Measurements from ENCODE around the gene TP53RK. TPM values are rescaled to one million over a fixed set of nuclear protein-coding genes. Genes with fewer than 3 reads are reported as not detected.

TP53RK gene
- polyA plus RNA-seq, 1 donor from 2014 or later, result 22.7 TPM

- no peaks in the 10 kb centered on the region for H4K20me1 ChIP-seq (ENCODE audit: insufficient read depth)
- H3K9ac ChIP-seq (ENCODE audit: low read length), result no peak overlapping the region
- H3K4me3 ChIP-seq (ENCODE audit: low read length), result peak overlapping the region; percentile 17
- H3K27me3 ChIP-seq (ENCODE audit: insufficient read depth, low read depth, low read length), result no peaks in the 10 kb centered on the region
- no peaks in the 10 kb centered on the region for H3K9me2 ChIP-seq (ENCODE audit: insufficient read depth, low read length)
- H3K36me3 ChIP-seq (ENCODE audit: insufficient read depth, low read length), result no peaks in the 10 kb centered on the region
- H2AFZ ChIP-seq (ENCODE audit: low read depth, low read length), result no peak overlapping the region
- no peaks in the 10 kb centered on the region for H3K79me2 ChIP-seq (replicated peaks; ENCODE audit: insufficient read depth, low read length)
- TF ChIP-seq EP300 (conservative IDR thresholded peaks at IDR 0.05; ENCODE audit: poor library complexity, severe bottlenecking) (no peak), REST (IDR thresholded peaks at IDR 0.05; ENCODE audit: borderline replicate concordance) (no peak), TAF1 (IDR thresholded peaks at IDR 0.05; ENCODE audit: low read depth) (no peak), CTCF (IDR thresholded peaks at IDR 0.05; ENCODE audit: poor library complexity, severe bottlenecking) (no peak)
- no peak overlapping the region for H3K27ac ChIP-seq (ENCODE audit: low read length)
- H3K4me2 ChIP-seq (ENCODE audit: low read length), result no peak overlapping the region
- no peaks in the 10 kb centered on the region for H3F3A ChIP-seq (ENCODE audit: insufficient read depth, low read length, poor library complexity, severe bottlenecking)
- H3K9me3 ChIP-seq (ENCODE audit: low read length), result no peaks in the 10 kb centered on the region
These were observed 38.6 kb downstream of the TP53RK start for GRCh38 chr20:46650575-46651090.

DNA sequence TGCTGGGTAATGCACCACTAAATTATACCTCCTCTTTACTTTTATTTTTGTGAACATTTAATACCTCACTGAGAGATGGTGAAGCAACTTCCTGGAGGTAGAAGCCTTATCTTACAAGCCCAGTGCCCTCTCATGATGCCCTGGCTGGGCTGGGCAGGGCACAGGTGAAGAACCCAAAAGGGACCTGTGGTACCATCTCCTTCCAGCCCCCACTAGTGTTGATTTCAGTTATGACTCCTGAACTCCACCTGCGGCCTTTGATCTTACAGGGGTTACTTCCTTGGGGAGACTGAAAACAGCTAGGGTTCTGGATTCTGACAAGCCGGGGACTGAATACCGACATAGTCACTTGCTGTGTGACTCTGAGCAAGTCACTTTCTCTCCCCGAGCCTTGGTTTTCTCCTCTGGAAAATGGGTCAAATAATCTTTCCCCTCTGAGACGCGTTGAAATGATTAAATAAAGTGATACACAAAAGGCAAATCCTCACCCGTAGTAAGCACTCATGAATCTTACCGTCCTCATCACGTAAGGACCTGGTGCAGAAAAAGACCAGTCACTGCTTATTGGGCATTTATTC, 39.2 kb downstream of the TP53RK start:
- H4K20me1 ChIP-seq (ENCODE audit: insufficient read depth), result no peaks in the 10 kb centered on the region
- no peak overlapping the region for H3K9ac ChIP-seq (ENCODE audit: low read length)
- H3K27ac ChIP-seq (ENCODE audit: low read length), result no peak overlapping the region
- no peak overlapping the region for H3K4me3 ChIP-seq (ENCODE audit: low read length)
- H3K4me2 ChIP-seq (ENCODE audit: low read length), result no peak overlapping the region
- H3K79me2 ChIP-seq (replicated peaks; ENCODE audit: insufficient read depth, low read length), result no peaks in the 10 kb centered on the region
- H2AFZ ChIP-seq (ENCODE audit: low read depth, low read length), result no peak overlapping the region
- H3K9me3 ChIP-seq (ENCODE audit: low read length), result no peaks in the 10 kb centered on the region
- TF ChIP-seq RAD21 (conservative IDR thresholded peaks at IDR 0.05) (no peak), SMC3 (conservative IDR thresholded peaks at IDR 0.05; ENCODE audit: poor library complexity) (no peak), REST (IDR thresholded peaks at IDR 0.05; ENCODE audit: borderline replicate concordance) (no peak), EP300 (conservative IDR thresholded peaks at IDR 0.05; ENCODE audit: poor library complexity, severe bottlenecking) (no peak), TAF1 (IDR thresholded peaks at IDR 0.05; ENCODE audit: low read depth) (no peak), MXI1 (conservative IDR thresholded peaks at IDR 0.05; ENCODE audit: poor library complexity, severe bottlenecking) (no peak), POLR2AphosphoS5 (IDR thresholded peaks at IDR 0.05) (no peak), CTCF (IDR thresholded peaks at IDR 0.05; ENCODE audit: poor library complexity, severe bottlenecking) (no peak), EZH2 (IDR thresholded peaks at IDR 0.05; ENCODE audit: borderline replicate concordance, insufficient read depth, low read length, poor library complexity, severe bottlenecking) (no peak)
- no peaks in the 10 kb centered on the region for H3F3A ChIP-seq (ENCODE audit: insufficient read depth, low read length, poor library complexity, severe bottlenecking)
- H3K27me3 ChIP-seq (ENCODE audit: insufficient read depth, low read depth, low read length), result no peaks in the 10 kb centered on the region
- no peaks in the 10 kb centered on the region for H3K36me3 ChIP-seq (ENCODE audit: insufficient read depth, low read length)
- H3K9me2 ChIP-seq (ENCODE audit: insufficient read depth, low read length), result no peaks in the 10 kb centered on the region
